Measurements from ENCODE around the gene SLC9A1. TPM values are rescaled to one million over a fixed set of nuclear protein-coding genes. Genes with fewer than 3 reads are reported as not detected.

Gene SLC9A1
- total RNA-seq, 1 experiment from 2014 or later, result 22.5 TPM

GRCh38 chr1:27154991-27155781 is at the start of gene SLC9A1 (continued):
- TF ChIP-seq ZNF232 (CRISPR knock-in tag; IDR thresholded peaks at IDR 0.05) (peak; percentile 85; the same call in 1 of the 2 replicates), ATF1 (CRISPR knock-in tag; IDR thresholded peaks at IDR 0.05) (no peak), ZNF121 (CRISPR knock-in tag; IDR thresholded peaks at IDR 0.05) (no peak), ZNF138 (CRISPR knock-in tag; conservative IDR thresholded peaks at IDR 0.05) (no peak), TCF7 (CRISPR knock-in tag; IDR thresholded peaks at IDR 0.05; ENCODE audit: low read depth) (no peak), AR (CRISPR knock-in tag; IDR thresholded peaks at IDR 0.05) (no peak), ZNF219 (CRISPR knock-in tag; IDR thresholded peaks at IDR 0.05; ENCODE audit: borderline replicate concordance) (no peak), FOXK1 (CRISPR knock-in tag; IDR thresholded peaks at IDR 0.05) (peak; percentile 37), HMGA2 (CRISPR knock-in tag; IDR thresholded peaks at IDR 0.05) (no peak), PRDM15 (CRISPR knock-in tag; IDR thresholded peaks at IDR 0.05) (no peak), RORB (CRISPR knock-in tag; IDR thresholded peaks at IDR 0.05) (peak; percentile 78; the same call in 1 of the 2 replicates), ZBTB43 (CRISPR knock-in tag; IDR thresholded peaks at IDR 0.05) (no peak), CTCF (IDR thresholded peaks at IDR 0.05) (no peak), MLX (CRISPR knock-in tag; IDR thresholded peaks at IDR 0.05) (no peak)

GRCh38 chr1:27203946-27204345 is 49.0 kb upstream of the SLC9A1 start:
- POLR2A ChIA-PET, result no interaction called here
- H3K4me1 Mint-ChIP-seq, result no peaks in the 10 kb centered on the region
- ATAC-seq, result no peak
- no peak overlapping the region for H3K27ac Mint-ChIP-seq
- peaks cover 12% of the 10 kb centered on the region for H3K27me3 Mint-ChIP-seq (ENCODE audit: low read depth)
- no peaks in the 10 kb centered on the region for H3K36me3 Mint-ChIP-seq
- peaks cover 5% of the 10 kb centered on the region for H3K9me3 Mint-ChIP-seq
- CTCF ChIA-PET, result interaction anchor here (0.6 to 1.6 kb wide), 2 partner anchors 10 to 92 kb away, joined by 3 to 6 read pairs; no protein-coding TSS in a partner anchor
- H3K4me3 Mint-ChIP-seq, result no peak overlapping the region
- DNase-seq (ENCODE audit: low spot score), result no peak
- TF ChIP-seq ARID4B (CRISPR knock-in tag; IDR thresholded peaks at IDR 0.05; ENCODE audit: borderline replicate concordance) (no peak), ZNF425 (CRISPR knock-in tag; conservative IDR thresholded peaks at IDR 0.05) (no peak), SMAD4 (CRISPR knock-in tag; IDR thresholded peaks at IDR 0.05) (no peak)
